VCaP (cell line): ENCODE measurements around the gene PGC.

Experiments used
- H3K27ac ChIP-seq: fragments of 450-650 bp; 2 replicates; pipeline ENCODE4 v1.5.1; 2017
- CTCF ChIP-seq: fragments of 450-650 bp; conservative IDR thresholded peaks from 2 replicates; pipeline ENCODE4 v1.5.1; 2017; ENCODE audit warnings: mild to moderate bottlenecking, moderate library complexity

Gene PGC

GRCh38 chr6:41705311-41705995, 41.7 kb downstream of the PGC start:
- no peak overlapping the region for H3K27ac ChIP-seq
- TF ChIP-seq CTCF, result no peak

DNA sequence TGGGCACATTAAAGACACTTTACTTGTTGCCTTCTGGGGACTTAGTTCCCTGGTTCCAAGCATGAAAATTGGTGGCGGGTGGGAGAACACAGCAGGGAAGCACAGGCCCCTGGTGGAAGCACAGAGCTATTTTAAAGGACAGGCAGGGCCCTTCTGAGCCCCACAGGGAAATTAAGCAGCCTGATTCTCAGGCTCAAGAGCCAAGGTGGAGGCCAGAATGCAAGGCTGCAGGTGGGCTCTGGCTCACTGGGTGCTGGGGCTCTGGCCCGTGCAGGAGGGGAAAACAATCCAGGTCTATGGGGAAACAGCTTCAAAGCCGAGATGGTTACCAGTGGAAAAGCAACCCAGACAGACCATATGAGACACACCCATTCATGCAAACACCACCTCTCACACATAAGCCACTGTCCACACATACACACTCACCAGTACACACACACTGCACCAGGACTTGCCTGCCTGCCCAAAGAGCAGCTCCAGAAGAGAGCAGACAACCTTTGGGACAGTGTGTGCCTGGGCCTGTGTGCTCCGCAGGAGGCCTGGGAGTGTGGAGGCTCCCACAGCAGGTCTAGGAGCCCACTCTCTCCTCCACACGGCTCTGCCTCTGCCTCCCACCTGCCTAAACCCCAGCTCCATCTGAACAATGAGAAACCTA, 42.4 kb downstream of the PGC start:
- H3K27ac ChIP-seq, result no peak overlapping the region
- no peak for TF ChIP-seq CTCF

- no peak for TF ChIP-seq CTCF
- H3K27ac ChIP-seq, result no peak overlapping the region
These were observed 43.2 kb downstream of the PGC start for GRCh38 chr6:41704028-41704427.

GRCh38 chr6:41702771-41703494, 44.3 kb downstream of the PGC start:
- H3K27ac ChIP-seq, result no peak overlapping the region
- TF ChIP-seq CTCF, result no peak

DNA sequence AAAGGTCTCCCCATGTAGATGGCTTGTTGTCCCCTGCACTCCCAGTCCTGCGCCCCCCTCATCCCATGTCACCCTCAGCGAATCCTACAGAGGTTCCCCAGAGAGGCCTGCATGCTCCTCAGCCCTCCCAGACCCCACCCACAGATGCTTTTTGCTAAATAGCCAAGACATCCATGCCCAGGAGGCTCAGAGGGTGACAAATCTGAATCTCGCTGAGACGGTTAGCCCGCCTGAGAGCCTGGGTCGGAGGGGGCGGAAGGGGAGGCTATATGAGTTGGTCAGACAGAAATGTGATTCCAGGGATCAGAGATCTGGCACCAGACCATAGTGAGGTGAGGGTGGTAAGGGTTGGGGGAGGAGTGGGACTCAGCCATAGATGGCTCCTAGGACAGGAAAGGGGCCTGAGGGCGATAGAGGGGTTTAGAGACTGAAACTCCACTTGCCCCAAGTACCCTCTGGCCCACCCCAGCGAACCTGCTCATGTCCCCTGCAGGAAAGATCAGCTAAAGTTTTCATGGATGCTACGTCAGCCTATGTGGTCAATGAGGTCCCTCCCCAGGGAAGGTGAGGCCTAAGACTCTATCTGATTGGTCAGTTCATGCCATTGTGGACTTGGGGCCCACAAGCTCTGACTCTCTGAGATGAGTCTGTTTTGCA, 45.0 kb downstream of the PGC start:
- H3K27ac ChIP-seq, result no peak overlapping the region
- TF ChIP-seq CTCF, result no peak

DNA sequence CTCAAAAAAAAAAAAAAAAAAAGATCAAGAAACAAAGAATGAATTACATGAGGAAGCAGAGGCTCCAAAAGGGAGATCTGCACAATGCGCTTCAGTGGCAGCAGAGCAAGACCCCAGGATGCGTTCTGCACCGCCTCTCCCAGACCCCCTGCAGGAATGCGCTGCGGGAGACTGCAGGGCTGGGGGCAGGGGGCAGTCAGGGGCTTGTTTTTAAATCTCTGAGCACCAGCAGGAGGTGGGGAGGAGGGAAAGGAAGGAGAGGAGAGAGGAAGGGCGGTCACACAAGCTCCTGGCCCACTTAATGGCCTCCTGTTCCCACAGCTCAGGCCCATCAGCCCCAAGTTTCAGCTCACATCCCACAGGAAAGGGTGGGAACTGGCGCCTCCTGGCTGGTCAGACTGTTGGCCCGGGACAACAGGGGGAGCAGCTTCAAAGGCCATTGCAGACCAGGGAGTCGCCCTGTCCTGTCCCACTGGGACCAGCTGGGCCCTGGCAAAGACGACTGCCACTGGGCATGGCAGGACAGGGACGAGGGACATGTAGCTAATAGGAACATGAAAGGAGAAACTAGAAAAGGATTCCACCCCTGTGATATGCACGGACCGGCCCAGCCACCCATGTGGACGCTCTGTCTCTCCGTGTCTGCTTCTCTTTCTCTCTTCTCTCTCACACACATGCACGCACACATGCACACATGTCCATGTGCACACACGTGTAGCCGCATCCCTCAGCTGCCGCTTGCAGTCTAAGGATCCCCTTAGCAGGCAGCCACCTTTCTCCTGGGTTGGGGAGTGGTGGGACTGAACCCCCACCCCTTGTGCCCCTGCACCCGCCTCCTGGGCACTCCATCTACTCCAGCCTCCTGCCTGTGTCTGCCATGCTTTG, 46.5 kb downstream of the PGC start:
- no peak overlapping the region for H3K27ac ChIP-seq
- TF ChIP-seq CTCF, result no peak
